Fibroblast of gingiva (primary cell): ENCODE data around the gene MMP14.
"Not testable (repeated sequence)": the region's sequence is repeated elsewhere in the genome, so short reads cannot be mapped to it uniquely, and the experiment has no call there.

Experiments used
- DNase-seq: peaks from one replicate; pipeline ENCODE4 v3.0.0-alpha.2; 2011; ENCODE audit warnings: low read depth

The MMP14 gene

GRCh38 chr14:22814941-22815713 is 21.3 kb upstream of the MMP14 start, which contains the start of gene SLC7A7:
SLC7A7 (minus strand) TSS chr14:22815435; CDS start chr14:22813398, 2,037 bp downstream.
- no peak for DNase-seq

GRCh38 chr14:22819151-22819988 is 17.0 kb upstream of the MMP14 start:
- DNase-seq, result peak; percentile 91

GRCh38 chr14:22820731-22821130 is 15.7 kb upstream of the MMP14 start:
- no peak for DNase-seq

GRCh38 chr14:22821193-22822015 is 15.0 kb upstream of the MMP14 start:
- DNase-seq, result no peak

- DNase-seq, result no peak
Observed at GRCh38 chr14:22822016-22822570, 14.3 kb upstream of the MMP14 start.

GRCh38 chr14:22822571-22823098 is 13.8 kb upstream of the MMP14 start:
- peak; percentile 81 for DNase-seq

GRCh38 chr14:22824711-22825359 is 11.6 kb upstream of the MMP14 start:
- DNase-seq, result peak; percentile 84

GRCh38 chr14:22829076-22829660 is 7.2 kb upstream of the MMP14 start:
- not testable (repeated sequence) for DNase-seq

- peak; percentile 81 for DNase-seq
Observed at GRCh38 chr14:22829661-22830442, 6.5 kb upstream of the MMP14 start, which contains the start of gene MRPL52. MRPL52 (plus strand) TSS chr14:22829887; CDS start chr14:22829913, 26 bp downstream.

GRCh38 chr14:22830443-22831010 is 5.9 kb upstream of the MMP14 start:
- no peak for DNase-seq

GRCh38 chr14:22835505-22835904 is 880 bp upstream of the MMP14 start:
- no peak for DNase-seq

- DNase-seq, result no peak
Observed at GRCh38 chr14:22837114-22837749, 847 bp downstream of the MMP14 start.

GRCh38 chr14:22837750-22838538 is 1.6 kb downstream of the MMP14 start:
- DNase-seq, result peak; percentile 76

GRCh38 chr14:22838631-22839041 is 2.3 kb downstream of the MMP14 start:
- DNase-seq, result peak; percentile 63

- peak; percentile 90 for DNase-seq
Observed at GRCh38 chr14:22839159-22839779, 2.9 kb downstream of the MMP14 start.

- no peak for DNase-seq
Observed at GRCh38 chr14:22841311-22841710, 4.9 kb downstream of the MMP14 start.

- no peak for DNase-seq
Observed at GRCh38 chr14:22841769-22842168, 5.4 kb downstream of the MMP14 start.
